Fibroblast of lung (primary cell): Measurements from ENCODE around the gene PCDHA5. TPM values are rescaled to one million over a fixed set of nuclear protein-coding genes. Genes with fewer than 3 reads are reported as not detected.
"Not testable (repeated sequence)": the region's sequence is repeated elsewhere in the genome, so short reads cannot be mapped to it uniquely, and the experiment has no call there.

ENCODE experiments used
- DNase-seq, 2 donors: peaks; one replicate each; pipeline versions ENCODE4 v3.0.0 to v3.0.0-alpha.2; 2010; ENCODE audit warnings: low read depth in 2 of 2
- H2AFZ ChIP-seq: 2 replicates; pipeline ENCODE4 v1.5.1; 2012; ENCODE audit warnings: low read length, control low read depth, inconsistent platforms
- H3K27ac ChIP-seq: 2 replicates; pipeline ENCODE4 v1.5.1; 2011; ENCODE audit warnings: low read length, control low read depth; ENCODE audit not compliant: insufficient read depth
- H3K27me3 ChIP-seq: 2 replicates; pipeline ENCODE4 v1.5.1; 2011; ENCODE audit warnings: mild to moderate bottlenecking, low read length; ENCODE audit not compliant: control insufficient read depth, insufficient read depth
- H3K36me3 ChIP-seq: 2 replicates; pipeline ENCODE4 v1.5.1; 2011; ENCODE audit warnings: low read length; ENCODE audit not compliant: control insufficient read depth, insufficient read depth
- H3K4me1 ChIP-seq: 2 replicates; pipeline ENCODE4 v1.5.1; 2011; ENCODE audit warnings: low read length; ENCODE audit not compliant: control insufficient read depth, insufficient read depth; ENCODE audit errors: extremely low read depth
- H3K4me2 ChIP-seq: 2 replicates; pipeline ENCODE4 v1.5.1; 2011; ENCODE audit warnings: low read length, control low read depth; ENCODE audit not compliant: insufficient read depth; ENCODE audit errors: extremely low read depth
- H3K4me3 ChIP-seq, 4 experiments: fragments of 200-600 bp in 1 of 4; sonication (generic) in 1 of 4; replicated peaks in 1 of 4; 2 replicates each; pipeline ENCODE4 v1.5.1; 2011 to 2016; ENCODE audit warnings: low read length in 4 of 4, low read depth in 3 of 4, mild to moderate bottlenecking in 3 of 4, control low read depth in 2 of 4, inconsistent platforms in 1 of 4, mixed read lengths in 1 of 4; ENCODE audit not compliant: insufficient read depth in 1 of 4; ENCODE audit errors: control extremely low read depth in 1 of 4
- H3K79me2 ChIP-seq: 2 replicates; pipeline ENCODE4 v1.5.1; 2012; ENCODE audit warnings: mild to moderate bottlenecking, low read length, inconsistent platforms; ENCODE audit not compliant: control insufficient read depth, insufficient read depth
- H3K9ac ChIP-seq: 2 replicates; pipeline ENCODE4 v1.5.1; 2011; ENCODE audit warnings: mild to moderate bottlenecking, low read length, control low read depth; ENCODE audit not compliant: insufficient read depth
- H3K9me3 ChIP-seq: 2 replicates; pipeline ENCODE4 v1.5.1; 2012; ENCODE audit warnings: low read depth, low read length; ENCODE audit not compliant: control insufficient read depth, insufficient read depth
- H4K20me1 ChIP-seq: 2 replicates; pipeline ENCODE4 v1.5.1; 2011; ENCODE audit warnings: low read length; ENCODE audit not compliant: control insufficient read depth, insufficient read depth; ENCODE audit errors: extremely low read depth
- CTCF ChIP-seq, 2 donors: IDR thresholded peaks in 1 of 2; conservative IDR thresholded peaks in 1 of 2; 1 replicate in 1 of 2; 2 replicates in 1 of 2; pipeline ENCODE4 v1.5.1; 2011 to 2012; ENCODE audit warnings: low read length in 2 of 2, control low read depth in 1 of 2, inconsistent platforms in 1 of 2, low read depth in 1 of 2, mild to moderate bottlenecking in 1 of 2
- EZH2 ChIP-seq: IDR thresholded peaks from 2 replicates; pipeline ENCODE4 v1.5.1; 2012; ENCODE audit warnings: low read length, control low read depth, mild to moderate bottlenecking; ENCODE audit errors: missing control alignments
- polyA plus RNA-seq, 2 donors: library from polyadenylated mRNA; depleted of rRNA in 1 of 2; stranded (reverse) in 1 of 2; unstranded in 1 of 2; fragments of >200 nt; gene quantifications; 2 replicates each; pipeline ENCODE4 v1.2.1, GENCODE V29; 2011 to 2012; ENCODE audit warnings: missing spikeins in 1 of 2
- total RNA-seq: library from RNA; depleted of rRNA; stranded (reverse); fragments of >200 nt; gene quantifications from 2 replicates; pipeline ENCODE4 v1.2.1, GENCODE V29; 2014

The PCDHA5 gene
- total and polyA plus RNA-seq, 2 donors (not counting 1 experiment from before 2014, with no cell fraction given) = 0.24 to 0.33 TPM

- TF ChIP-seq EZH2 = no peak
- H3K27ac ChIP-seq = no peak overlapping the region
- H3K4me1 ChIP-seq = no peaks in the 10 kb centered on the region
- no peaks in the 10 kb centered on the region for H3K79me2 ChIP-seq
- H4K20me1 ChIP-seq = no peaks in the 10 kb centered on the region
- H3K4me2 ChIP-seq = no peak overlapping the region
- no peak for DNase-seq
- no peaks in the 10 kb centered on the region for H3K27me3 ChIP-seq
- H3K9ac ChIP-seq = no peak overlapping the region
- no peak overlapping the region for H3K4me3 ChIP-seq
- H3K36me3 ChIP-seq = no peaks in the 10 kb centered on the region
- no peak overlapping the region for H2AFZ ChIP-seq
- H3K9me3 ChIP-seq = no peaks in the 10 kb centered on the region
These were observed 18.6 kb upstream of the PCDHA5 start for GRCh38 chr5:140802781-140803271.

GRCh38 chr5:140806834-140807775 lies 14.3 kb upstream of the PCDHA5 start, which contains the start of gene PCDHA4:
TSS of gene PCDHA4 (plus strand) at chr5:140807068.
- H3K9ac ChIP-seq = no peak within 1 kb of the TSS
- H3K27me3 ChIP-seq = no peaks in the 10 kb centered on the region
- no peak within 1 kb of the TSS for H3K27ac ChIP-seq
- H3K79me2 ChIP-seq = no peaks in the 10 kb centered on the region
- H3K4me2 ChIP-seq = peak within 1 kb of the TSS; percentile 44
- no peaks in the 10 kb centered on the region for H3K36me3 ChIP-seq
- H3K4me1 ChIP-seq = no peaks in the 10 kb centered on the region
- H3K9me3 ChIP-seq = no peaks in the 10 kb centered on the region
- no peak for TF ChIP-seq EZH2
- TF ChIP-seq CTCF (conservative IDR thresholded peaks at IDR 0.05 in 1 of 2, IDR thresholded peaks at IDR 0.05 in 1 of 2; ENCODE audit: low read depth in 1 of 2, low read length in 2 of 2) = peak; percentile 2 to 30
- H3K4me3 ChIP-seq = peak within 1 kb of the TSS in 1 of 4 experiments; percentile 44
- H4K20me1 ChIP-seq = no peaks in the 10 kb centered on the region
- H2AFZ ChIP-seq = peak within 1 kb of the TSS; percentile 20
- DNase-seq = no peak

- not testable (repeated sequence) for H3K4me2 ChIP-seq, H3K36me3 ChIP-seq, H3K9ac ChIP-seq, H3K27ac ChIP-seq, H3K4me1 ChIP-seq, H3K4me3 ChIP-seq, H3K9me3 ChIP-seq, H4K20me1 ChIP-seq, H2AFZ ChIP-seq, DNase-seq, H3K27me3 ChIP-seq, H3K79me2 ChIP-seq
These were observed 13.0 kb upstream of the PCDHA5 start for GRCh38 chr5:140808241-140808888.
